GM13977 (cell line): ENCODE measurements around the gene PPM1H.

Experiments used
- DNase-seq: peaks from one replicate; pipeline ENCODE4 v3.0.0; 2012; ENCODE audit warnings: low spot score
- in situ Hi-C: fragments of 300-500 bp; cut with MboI; formaldehyde crosslinking; loops from one replicate; pipeline ENCODE4 v1.12.0; 2022; ENCODE audit warnings: low sequenced_read_pairs, low pct_unique_long_range_greater_than_20kb, mixed read lengths, inconsistent platforms; ENCODE audit not compliant: unreplicated experiment
- TF ChIP-seq, protein P1 (sequence below): IDR thresholded peaks from 2 replicates; pipeline ENCODE4 v1.5.1; 2012; ENCODE audit warnings: mild to moderate bottlenecking, control low read depth; ENCODE audit not compliant: insufficient read depth; ENCODE audit errors: extremely low read depth, missing control alignments

The PPM1H gene

DNA sequence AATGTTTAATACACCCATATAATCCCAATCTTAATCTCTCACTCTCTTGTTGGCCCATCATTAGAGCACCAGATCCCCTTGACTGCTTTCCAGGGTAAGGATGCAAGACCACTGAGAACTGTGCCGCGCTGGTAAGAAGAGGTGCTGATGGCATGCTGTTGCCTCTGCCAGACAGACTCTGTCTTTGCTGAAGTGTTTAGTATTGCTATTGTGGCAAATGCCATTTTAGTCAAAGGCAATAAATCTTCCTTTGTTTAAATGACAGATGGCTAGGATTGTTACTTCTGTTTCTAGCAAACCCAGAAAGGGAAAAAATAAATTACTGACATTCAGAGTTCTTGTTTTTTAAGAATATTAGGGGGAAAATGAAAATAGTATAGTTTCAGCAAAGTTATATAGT lies 316.0 kb downstream of the PPM1H start:
- TF ChIP-seq, protein P1, sequence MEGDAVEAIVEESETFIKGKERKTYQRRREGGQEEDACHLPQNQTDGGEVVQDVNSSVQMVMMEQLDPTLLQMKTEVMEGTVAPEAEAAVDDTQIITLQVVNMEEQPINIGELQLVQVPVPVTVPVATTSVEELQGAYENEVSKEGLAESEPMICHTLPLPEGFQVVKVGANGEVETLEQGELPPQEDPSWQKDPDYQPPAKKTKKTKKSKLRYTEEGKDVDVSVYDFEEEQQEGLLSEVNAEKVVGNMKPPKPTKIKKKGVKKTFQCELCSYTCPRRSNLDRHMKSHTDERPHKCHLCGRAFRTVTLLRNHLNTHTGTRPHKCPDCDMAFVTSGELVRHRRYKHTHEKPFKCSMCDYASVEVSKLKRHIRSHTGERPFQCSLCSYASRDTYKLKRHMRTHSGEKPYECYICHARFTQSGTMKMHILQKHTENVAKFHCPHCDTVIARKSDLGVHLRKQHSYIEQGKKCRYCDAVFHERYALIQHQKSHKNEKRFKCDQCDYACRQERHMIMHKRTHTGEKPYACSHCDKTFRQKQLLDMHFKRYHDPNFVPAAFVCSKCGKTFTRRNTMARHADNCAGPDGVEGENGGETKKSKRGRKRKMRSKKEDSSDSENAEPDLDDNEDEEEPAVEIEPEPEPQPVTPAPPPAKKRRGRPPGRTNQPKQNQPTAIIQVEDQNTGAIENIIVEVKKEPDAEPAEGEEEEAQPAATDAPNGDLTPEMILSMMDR: no peak
- DNase-seq: no peak
- in situ Hi-C loops: no loop called here

DNA sequence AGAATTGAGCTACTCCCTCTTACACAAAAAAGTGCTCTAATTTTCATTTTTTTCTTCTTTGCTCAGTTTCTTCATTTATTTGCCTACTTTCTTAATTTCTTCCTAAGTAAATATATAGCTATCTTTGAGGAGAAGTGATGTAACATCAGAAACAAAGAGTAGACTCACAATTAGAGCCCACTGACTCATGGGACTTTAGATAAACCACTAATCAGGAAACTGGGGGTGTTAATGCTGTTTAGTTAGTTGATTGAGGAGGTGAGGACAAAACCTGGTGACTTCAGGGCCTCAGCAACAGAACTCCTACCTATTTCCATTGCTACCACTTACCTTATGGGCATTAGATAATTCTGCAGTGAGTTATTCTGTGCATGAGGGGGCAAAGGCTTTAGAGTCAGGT lies 316.6 kb downstream of the PPM1H start:
- in situ Hi-C loops: no loop called here
- DNase-seq: no peak
- TF ChIP-seq, protein P1: no peak

DNA sequence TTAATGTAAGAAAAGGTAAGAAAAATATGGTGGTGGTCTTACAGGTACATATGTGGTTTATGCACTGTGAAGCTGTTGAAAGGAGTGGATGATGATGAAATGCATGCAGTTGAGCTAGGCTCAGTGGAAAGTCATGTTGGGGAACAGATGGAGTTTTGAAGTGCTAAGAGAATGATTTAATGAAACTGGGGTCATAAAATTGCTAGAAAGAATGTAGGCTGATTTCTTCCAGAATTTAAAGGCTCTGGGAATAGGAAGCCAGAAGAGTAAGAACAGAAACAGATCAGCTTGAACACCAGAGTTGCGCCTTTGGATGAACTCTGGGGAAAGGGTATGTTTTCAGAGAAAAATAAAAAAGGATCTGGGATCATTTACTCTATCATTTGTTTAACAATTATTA lies 321.9 kb downstream of the PPM1H start:
- in situ Hi-C loops: no loop called here
- TF ChIP-seq, protein P1: no peak
- DNase-seq: no peak

DNA sequence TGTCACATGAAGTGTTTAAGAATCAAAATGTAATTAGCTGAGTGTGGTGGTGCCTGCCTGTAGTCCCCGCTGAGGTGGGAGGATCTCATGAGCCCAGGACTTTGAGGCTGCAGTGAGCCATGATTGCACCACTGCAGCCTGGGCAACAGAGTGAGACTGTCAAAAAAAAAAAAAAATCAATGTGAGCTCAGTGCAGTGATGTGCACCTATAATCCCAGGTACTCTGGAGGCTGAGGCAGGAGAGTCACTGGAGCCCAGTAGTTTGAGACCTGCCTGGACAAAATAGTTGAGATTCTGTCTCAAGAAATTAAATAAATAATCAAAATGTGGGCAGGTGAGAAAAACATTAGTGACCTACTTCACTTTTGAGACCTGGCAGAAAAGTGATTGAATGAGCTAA lies 328.3 kb downstream of the PPM1H start:
- TF ChIP-seq, protein P1: no peak
- DNase-seq: no peak
- in situ Hi-C loops: no loop called here

DNA sequence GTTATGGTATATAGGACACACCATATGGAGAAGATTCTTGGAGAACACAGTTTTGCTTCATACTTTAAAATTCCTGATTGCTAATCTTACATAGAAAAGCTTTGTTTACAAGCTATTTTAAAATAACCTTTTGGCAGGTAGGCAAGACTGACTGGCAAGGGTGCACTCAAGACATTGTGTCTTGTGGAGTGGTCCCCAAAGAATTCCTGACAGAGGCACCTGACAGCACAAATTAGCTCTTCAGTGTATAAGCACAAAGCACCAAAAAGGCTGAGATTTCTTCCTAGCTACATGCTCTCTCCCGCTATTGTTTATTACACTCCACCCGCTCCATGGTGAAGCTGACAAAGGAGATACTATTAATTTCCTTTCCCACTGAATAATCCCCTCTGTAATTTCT lies 329.0 kb downstream of the PPM1H start:
- no peak for DNase-seq
- in situ Hi-C loops: no loop called here
- TF ChIP-seq, protein P1: no peak

DNA sequence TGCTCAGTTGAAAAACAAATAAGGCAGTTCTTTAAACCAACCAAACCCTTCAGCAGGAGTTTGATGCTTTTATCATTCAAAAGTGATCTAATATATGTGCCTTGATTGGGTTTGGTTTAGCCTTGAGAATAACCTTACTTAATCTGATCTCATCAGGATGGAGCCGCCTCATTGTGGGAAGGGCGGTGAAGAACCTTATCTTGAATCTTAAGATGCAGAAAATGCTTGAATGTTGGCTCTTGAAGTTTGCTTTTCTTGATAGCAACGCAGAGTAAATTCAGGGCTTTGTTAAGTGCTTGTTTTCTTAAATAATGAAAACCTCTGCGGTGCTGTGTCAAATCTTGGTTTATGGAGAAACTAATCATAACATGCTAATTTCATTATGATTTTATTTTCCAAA lies 330.1 kb downstream of the PPM1H start:
- in situ Hi-C loops: no loop called here
- TF ChIP-seq, protein P1: no peak

DNA sequence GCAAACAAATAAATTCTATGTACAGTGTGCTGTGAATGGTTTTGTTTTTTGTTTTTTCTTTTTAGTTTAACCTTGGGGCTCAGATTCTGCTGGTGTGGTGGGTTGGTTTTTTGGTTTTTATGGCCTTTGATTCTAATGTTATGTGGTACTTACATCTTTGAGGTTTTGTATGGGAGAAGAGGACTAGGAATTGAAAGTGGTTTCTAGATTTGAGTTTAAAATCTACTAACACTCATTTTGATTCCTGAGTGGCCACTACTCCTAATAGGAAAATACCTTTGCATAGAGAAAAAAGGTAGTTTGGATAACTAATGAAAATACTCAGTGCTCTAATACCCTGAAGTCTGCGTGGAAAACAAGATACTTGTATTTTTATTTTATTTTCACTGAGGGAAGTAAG lies 330.6 kb downstream of the PPM1H start:
- in situ Hi-C loops: no loop called here
- no peak for DNase-seq

More for the DNA sequence above, 330.1 kb downstream of the PPM1H start:
- no peak for DNase-seq

More for the DNA sequence above, 330.6 kb downstream of the PPM1H start:
- TF ChIP-seq, protein P1: no peak
